Astrocyte of the cerebellum (primary cell): ENCODE measurements around the gene SLC2A8.

Experiments used
- DNase-seq: peaks from one replicate; pipeline ENCODE4 v3.0.0-alpha.2; 2011; ENCODE audit warnings: low read depth
- H3K4me3 ChIP-seq: 2 replicates; pipeline ENCODE4 v1.5.1; 2011; ENCODE audit warnings: mild to moderate bottlenecking, low read depth, low read length, moderate library complexity
- in situ Hi-C: cut with HindIII; loops from 2 replicates; pipeline ENCODE4 v1.10.0; 2017; ENCODE audit warnings: low sequenced_read_pairs
- TF ChIP-seq, protein P1 (sequence below): IDR thresholded peaks from 2 replicates; pipeline ENCODE4 v1.5.1; 2012; ENCODE audit warnings: low read length, low read depth, moderate library complexity, mild to moderate bottlenecking; ENCODE audit errors: missing control alignments

SLC2A8 gene, protein sequence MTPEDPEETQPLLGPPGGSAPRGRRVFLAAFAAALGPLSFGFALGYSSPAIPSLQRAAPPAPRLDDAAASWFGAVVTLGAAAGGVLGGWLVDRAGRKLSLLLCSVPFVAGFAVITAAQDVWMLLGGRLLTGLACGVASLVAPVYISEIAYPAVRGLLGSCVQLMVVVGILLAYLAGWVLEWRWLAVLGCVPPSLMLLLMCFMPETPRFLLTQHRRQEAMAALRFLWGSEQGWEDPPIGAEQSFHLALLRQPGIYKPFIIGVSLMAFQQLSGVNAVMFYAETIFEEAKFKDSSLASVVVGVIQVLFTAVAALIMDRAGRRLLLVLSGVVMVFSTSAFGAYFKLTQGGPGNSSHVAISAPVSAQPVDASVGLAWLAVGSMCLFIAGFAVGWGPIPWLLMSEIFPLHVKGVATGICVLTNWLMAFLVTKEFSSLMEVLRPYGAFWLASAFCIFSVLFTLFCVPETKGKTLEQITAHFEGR

DNA sequence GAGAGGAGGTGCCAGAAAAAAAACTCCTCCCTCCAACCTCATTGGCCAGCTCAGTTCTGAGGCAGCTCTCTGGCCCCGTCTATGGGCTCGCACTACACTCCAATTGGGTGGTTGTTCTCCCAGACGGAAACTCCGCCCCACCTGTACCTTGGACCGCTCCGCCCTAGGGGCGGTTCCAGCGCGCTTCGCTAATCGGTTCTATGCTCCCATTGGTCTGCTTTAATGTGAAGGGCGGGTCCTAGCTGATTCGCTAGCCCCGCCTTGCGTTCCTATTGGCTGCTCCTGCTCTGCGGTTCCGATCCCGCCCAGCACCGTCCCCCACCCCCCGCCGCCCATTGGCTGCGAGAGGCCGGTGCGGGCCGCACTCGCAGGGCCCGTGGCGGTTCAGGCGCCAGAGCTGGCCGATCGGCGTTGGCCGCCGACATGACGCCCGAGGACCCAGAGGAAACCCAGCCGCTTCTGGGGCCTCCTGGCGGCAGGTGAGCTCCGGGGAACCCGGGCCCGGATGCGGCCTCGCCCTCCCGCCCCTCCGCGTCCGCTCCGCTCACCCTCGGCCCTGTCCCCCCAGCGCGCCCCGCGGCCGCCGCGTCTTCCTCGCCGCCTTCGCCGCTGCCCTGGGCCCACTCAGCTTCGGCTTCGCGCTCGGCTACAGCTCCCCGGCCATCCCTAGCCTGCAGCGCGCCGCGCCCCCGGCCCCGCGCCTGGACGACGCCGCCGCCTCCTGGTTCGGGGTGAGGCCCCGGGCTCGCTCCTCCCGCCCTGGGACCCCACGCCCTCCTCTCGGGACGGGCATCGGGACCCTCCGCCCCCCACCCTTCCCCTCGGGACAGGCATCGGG is at the start of gene SLC2A8:
TSS of gene SLC2A8 (plus strand) at position 362 of the 838 bp plus-strand sequence. CDS start at position 424, 62 bp downstream.
- peak; percentile 98 for DNase-seq
- TF ChIP-seq, protein P1, sequence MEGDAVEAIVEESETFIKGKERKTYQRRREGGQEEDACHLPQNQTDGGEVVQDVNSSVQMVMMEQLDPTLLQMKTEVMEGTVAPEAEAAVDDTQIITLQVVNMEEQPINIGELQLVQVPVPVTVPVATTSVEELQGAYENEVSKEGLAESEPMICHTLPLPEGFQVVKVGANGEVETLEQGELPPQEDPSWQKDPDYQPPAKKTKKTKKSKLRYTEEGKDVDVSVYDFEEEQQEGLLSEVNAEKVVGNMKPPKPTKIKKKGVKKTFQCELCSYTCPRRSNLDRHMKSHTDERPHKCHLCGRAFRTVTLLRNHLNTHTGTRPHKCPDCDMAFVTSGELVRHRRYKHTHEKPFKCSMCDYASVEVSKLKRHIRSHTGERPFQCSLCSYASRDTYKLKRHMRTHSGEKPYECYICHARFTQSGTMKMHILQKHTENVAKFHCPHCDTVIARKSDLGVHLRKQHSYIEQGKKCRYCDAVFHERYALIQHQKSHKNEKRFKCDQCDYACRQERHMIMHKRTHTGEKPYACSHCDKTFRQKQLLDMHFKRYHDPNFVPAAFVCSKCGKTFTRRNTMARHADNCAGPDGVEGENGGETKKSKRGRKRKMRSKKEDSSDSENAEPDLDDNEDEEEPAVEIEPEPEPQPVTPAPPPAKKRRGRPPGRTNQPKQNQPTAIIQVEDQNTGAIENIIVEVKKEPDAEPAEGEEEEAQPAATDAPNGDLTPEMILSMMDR: no peak
- H3K4me3 ChIP-seq: peak within 1 kb of the TSS; percentile 60
- in situ Hi-C loops: no loop called here

DNA sequence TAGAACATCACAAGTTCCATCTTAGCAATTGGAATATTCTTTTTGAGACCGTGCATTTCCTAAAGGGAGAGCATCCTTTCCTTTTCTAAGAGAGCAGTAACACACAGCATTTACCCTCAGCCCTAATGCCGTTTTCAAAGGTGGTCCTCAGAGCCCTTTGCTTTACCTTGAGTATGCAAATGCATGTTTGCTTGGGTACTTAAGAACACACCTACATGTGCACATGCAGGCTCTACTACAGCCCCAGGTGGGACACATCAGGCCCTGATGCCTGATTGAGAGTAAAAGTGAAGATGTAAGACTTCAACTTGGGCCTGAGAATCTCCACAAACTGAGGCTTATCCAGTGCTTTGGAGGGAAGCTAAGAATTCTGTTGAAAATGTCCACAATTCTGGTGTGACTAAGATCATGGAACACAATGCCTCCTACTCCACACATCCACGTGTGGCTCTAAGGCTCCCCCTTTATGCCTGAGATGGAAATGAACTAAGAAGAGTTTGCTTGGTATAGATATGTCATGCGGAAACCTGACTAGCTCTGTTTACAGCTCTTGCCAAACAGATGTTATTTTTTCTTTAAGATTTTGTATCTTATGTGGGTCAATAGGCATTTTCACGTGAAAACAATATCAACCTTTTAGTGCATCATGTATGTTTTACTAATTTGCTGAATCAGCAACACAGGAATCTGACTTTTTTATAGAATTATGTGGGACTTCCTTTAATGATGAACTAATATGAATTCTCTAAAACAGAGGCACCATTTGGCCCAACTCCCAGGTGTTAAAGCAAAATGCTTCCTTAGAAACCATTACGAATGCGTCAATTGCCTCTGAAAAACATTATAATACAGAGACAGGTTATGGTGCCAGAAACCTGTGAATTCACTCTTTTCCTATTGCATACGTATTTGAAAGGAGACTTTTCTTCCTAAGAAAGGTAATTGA is 48.9 kb upstream of the SLC2A8 start:
- in situ Hi-C loops: no loop called here

DNA sequence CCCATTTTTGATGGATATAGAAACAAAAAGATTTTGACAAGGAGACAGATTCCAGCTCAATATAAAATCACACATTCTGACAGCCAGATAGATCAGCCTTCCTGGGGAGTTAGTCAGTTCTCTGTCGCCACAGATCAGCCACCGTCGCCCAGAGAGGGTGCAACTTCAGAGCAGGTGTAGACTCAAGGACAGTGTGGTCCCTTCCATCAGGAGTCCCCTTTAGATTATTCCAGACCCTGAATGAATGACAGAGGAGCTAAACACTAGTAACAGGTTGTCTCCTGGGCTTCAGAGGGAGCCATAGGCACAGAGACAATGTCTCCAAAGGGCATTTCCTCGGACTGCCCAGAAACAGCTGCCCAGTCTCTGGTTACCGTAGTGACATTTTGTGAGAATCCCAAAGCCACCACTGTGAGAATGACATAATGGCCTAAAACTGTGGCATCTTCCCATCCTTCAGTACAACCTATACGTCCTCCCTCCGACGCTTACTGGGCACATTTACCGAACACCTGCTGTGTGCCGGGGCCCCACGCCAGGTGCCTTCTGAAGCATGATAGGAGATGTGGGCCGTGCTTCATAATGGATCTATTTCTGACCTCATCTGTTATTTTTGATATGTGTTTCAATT is 47.4 kb upstream of the SLC2A8 start:
- in situ Hi-C loops: no loop called here
- H3K4me3 ChIP-seq: no peak overlapping the region
- TF ChIP-seq, protein P1: no peak
- DNase-seq: no peak

More for the DNA sequence above, 48.9 kb upstream of the SLC2A8 start:
- no peak overlapping the region for H3K4me3 ChIP-seq
- peak; percentile 41 for DNase-seq
- TF ChIP-seq, protein P1: peak; percentile 75

DNA sequence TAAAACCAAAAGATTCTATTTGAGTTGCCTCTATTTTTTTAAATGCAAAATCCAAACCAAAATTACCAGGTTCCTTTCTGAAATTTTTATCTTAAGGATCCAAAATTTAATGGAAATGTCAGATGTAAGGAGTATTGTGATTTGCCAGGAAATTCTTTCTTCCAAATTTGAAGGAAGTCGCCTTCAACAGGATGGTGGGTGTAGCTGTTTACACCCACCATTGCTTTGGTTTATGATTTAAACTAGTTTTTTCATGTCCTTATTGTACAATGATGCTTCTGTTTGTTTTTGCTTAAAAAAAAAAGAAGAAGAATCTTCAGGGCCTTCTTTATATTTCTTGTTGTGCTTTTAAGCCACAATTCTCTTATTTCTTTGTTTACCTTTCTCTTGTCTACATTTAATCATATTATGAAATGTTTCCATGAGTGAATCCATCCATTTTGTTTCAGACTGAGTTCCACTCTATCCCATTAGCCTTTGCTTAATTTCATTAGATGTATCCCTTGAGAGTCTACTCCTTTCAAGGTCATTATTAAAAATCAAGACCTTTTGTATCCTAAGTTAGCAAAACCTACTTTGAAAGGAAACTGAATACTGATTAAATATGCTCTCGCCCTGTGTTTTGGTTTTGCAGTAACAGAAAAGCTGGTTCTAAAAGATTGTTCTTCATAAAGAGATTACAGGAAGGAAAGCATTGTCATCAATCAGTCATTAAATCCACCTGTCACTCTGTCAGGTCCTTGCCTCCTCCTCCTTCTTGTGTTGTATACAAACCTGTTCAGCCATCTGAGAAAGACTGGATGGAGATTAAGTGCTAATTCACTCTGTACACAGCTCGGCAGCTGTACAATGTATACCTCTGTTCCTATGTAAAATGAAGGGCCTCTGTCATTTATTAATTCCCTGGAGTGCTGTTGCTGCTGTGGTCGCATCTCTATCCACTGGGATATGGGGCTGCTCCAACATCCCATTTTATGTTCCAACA is 45.5 kb upstream of the SLC2A8 start:
- TF ChIP-seq, protein P1: no peak
- no peak for DNase-seq
- H3K4me3 ChIP-seq: no peak overlapping the region
- in situ Hi-C loops: no loop called here

DNA sequence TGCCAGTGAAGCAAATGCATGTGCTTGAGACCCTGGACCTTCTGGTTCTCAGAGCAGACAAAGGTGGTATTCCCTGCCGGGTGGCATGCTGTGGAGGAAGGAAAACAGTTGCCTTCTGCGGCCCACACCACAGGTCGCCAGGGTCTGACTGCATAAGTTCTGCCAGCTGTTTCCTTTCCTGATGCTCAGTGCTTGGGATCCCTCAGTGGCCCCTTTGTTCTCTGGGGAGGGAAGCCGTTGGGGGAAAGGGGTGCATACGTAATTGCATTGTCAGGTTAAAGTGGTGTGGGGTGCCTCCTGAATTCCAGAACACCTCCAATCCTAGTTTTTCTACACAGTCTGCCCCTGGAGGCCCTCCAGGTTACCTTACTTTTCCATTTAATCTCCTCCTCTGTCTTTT is 43.1 kb upstream of the SLC2A8 start:
- no peak overlapping the region for H3K4me3 ChIP-seq
- TF ChIP-seq, protein P1: no peak
- no peak for DNase-seq
- in situ Hi-C loops: no loop called here
